GM19467 (cell line): ENCODE data around the gene CPA4.

ENCODE experiments used
- ATAC-seq: cut with Tn5 transposase; IDR thresholded peaks from one replicate; pipeline ENCODE4 v1.9.1; 2021; ENCODE audit warnings: mild to moderate bottlenecking, moderate library complexity; ENCODE audit not compliant: unreplicated experiment

The CPA4 gene

GRCh38 chr7:130362251-130362816 is 69.4 kb downstream of the CPA4 start:
- ATAC-seq: no peak

- no peak for ATAC-seq
Measured at GRCh38 chr7:130363026-130363847, 70.3 kb downstream of the CPA4 start.

- no peak for ATAC-seq
Measured at GRCh38 chr7:130364451-130364850, 71.5 kb downstream of the CPA4 start.

GRCh38 chr7:130365088-130365487 is 72.1 kb downstream of the CPA4 start:
- no peak for ATAC-seq

GRCh38 chr7:130365511-130366441 is 72.8 kb downstream of the CPA4 start:
- no peak for ATAC-seq

GRCh38 chr7:130366564-130366963 is 73.6 kb downstream of the CPA4 start:
- no peak for ATAC-seq

- ATAC-seq: no peak
Measured at GRCh38 chr7:130367088-130367755, 74.3 kb downstream of the CPA4 start.

- ATAC-seq: no peak
Measured at GRCh38 chr7:130367836-130368746, 75.1 kb downstream of the CPA4 start.

- no peak for ATAC-seq
Measured at GRCh38 chr7:130369110-130369711, 76.2 kb downstream of the CPA4 start.

GRCh38 chr7:130369831-130370550 is 77.0 kb downstream of the CPA4 start:
- no peak for ATAC-seq

- no peak for ATAC-seq
Measured at GRCh38 chr7:130371046-130371445, 78.1 kb downstream of the CPA4 start.

GRCh38 chr7:130372402-130373165 is 79.6 kb downstream of the CPA4 start:
- ATAC-seq: no peak
